ENCODE results near the gene KRABD2.

GRCh38 chr17:8339540-8339939, 37.0 kb downstream of the KRABD2 start, which contains the start of gene ODF4:
- no peak for TF ChIP-seq ZNF274 (IDR thresholded peaks at IDR 0.05; ENCODE audit: low read depth, low read length)
- TF ChIP-seq YY1 (IDR thresholded peaks at IDR 0.05; ENCODE audit: insufficient read depth, insufficient read length) = no peak
- TF ChIP-seq SUZ12 (IDR thresholded peaks at IDR 0.05; ENCODE audit: extremely low read depth, insufficient read depth, insufficient read length) = no peak

All from NT2/D1 (cell line).